OCI-M2 (cell line): Measurements from ENCODE around the gene KRT24.
"Not testable (repeated sequence)": the region's sequence is repeated elsewhere in the genome, so short reads cannot be mapped to it uniquely, and the experiment has no call there.

Source experiments
- DNase-seq: peaks from one replicate; lab custom pipeline; 2025; ENCODE audit not compliant: unreplicated experiment; lab: John Stamatoyannopoulos, UW

KRT24 gene

GRCh38 chr17:40703652-40704051 lies at the start of gene KRT24:
Gene KRT24 (minus strand): TSS chr17:40703752. CDS start chr17:40703693, 59 bp downstream.
- DNase-seq, result no peak

GRCh38 chr17:40751065-40751464 lies 47.5 kb upstream of the KRT24 start:
- DNase-seq, result no peak

GRCh38 chr17:40750391-40750790 lies 46.8 kb upstream of the KRT24 start:
- DNase-seq, result no peak

- DNase-seq, result not testable (repeated sequence)
Observed at GRCh38 chr17:40748666-40749065, 45.1 kb upstream of the KRT24 start.

- DNase-seq, result no peak
Observed at GRCh38 chr17:40738553-40738952, 35.0 kb upstream of the KRT24 start.

- DNase-seq, result no peak
Observed at GRCh38 chr17:40735016-40735415, 31.5 kb upstream of the KRT24 start.

- no peak for DNase-seq
Observed at GRCh38 chr17:40734018-40734417, 30.5 kb upstream of the KRT24 start.

GRCh38 chr17:40730970-40731369 lies 27.4 kb upstream of the KRT24 start:
- DNase-seq, result no peak

GRCh38 chr17:40727447-40728231 lies 24.1 kb upstream of the KRT24 start:
- DNase-seq, result no peak

- no peak for DNase-seq
Observed at GRCh38 chr17:40726919-40727318, 23.4 kb upstream of the KRT24 start.

- DNase-seq, result no peak
Observed at GRCh38 chr17:40724656-40725055, 21.1 kb upstream of the KRT24 start.

GRCh38 chr17:40722241-40722640 lies 18.7 kb upstream of the KRT24 start:
- no peak for DNase-seq

GRCh38 chr17:40720899-40721298 lies 17.3 kb upstream of the KRT24 start:
- DNase-seq, result no peak

- no peak for DNase-seq
Observed at GRCh38 chr17:40718930-40719329, 15.4 kb upstream of the KRT24 start.

- no peak for DNase-seq
Observed at GRCh38 chr17:40717776-40718175, 14.2 kb upstream of the KRT24 start.

- no peak for DNase-seq
Observed at GRCh38 chr17:40714473-40714872, 10.9 kb upstream of the KRT24 start.

GRCh38 chr17:40707745-40708144 lies 4.2 kb upstream of the KRT24 start:
- no peak for DNase-seq

- DNase-seq, result no peak
Observed at GRCh38 chr17:40705584-40705983, 2.0 kb upstream of the KRT24 start.

GRCh38 chr17:40702271-40702670 lies 1.3 kb downstream of the KRT24 start:
- no peak for DNase-seq

- no peak for DNase-seq
Observed at GRCh38 chr17:40699853-40700252, 3.7 kb downstream of the KRT24 start.

- no peak for DNase-seq
Observed at GRCh38 chr17:40699371-40699770, 4.2 kb downstream of the KRT24 start.

GRCh38 chr17:40697297-40697696 lies 6.3 kb downstream of the KRT24 start:
- DNase-seq, result no peak

- no peak for DNase-seq
Observed at GRCh38 chr17:40696651-40697072, 6.9 kb downstream of the KRT24 start.
